GM13977 (cell line): ENCODE results near the gene FCHSD1.

Experiments
- DNase-seq: peaks from one replicate; pipeline ENCODE4 v3.0.0; 2012; ENCODE audit warnings: low spot score
- CTCF ChIP-seq: IDR thresholded peaks from 2 replicates; pipeline ENCODE4 v1.5.1; 2012; ENCODE audit warnings: mild to moderate bottlenecking, control low read depth; ENCODE audit not compliant: insufficient read depth; ENCODE audit errors: extremely low read depth, missing control alignments
- in situ Hi-C: fragments of 300-500 bp; cut with MboI; formaldehyde crosslinking; loops from one replicate; pipeline ENCODE4 v1.12.0; 2022; ENCODE audit warnings: low sequenced_read_pairs, low pct_unique_long_range_greater_than_20kb, mixed read lengths, inconsistent platforms; ENCODE audit not compliant: unreplicated experiment

Gene FCHSD1

DNA sequence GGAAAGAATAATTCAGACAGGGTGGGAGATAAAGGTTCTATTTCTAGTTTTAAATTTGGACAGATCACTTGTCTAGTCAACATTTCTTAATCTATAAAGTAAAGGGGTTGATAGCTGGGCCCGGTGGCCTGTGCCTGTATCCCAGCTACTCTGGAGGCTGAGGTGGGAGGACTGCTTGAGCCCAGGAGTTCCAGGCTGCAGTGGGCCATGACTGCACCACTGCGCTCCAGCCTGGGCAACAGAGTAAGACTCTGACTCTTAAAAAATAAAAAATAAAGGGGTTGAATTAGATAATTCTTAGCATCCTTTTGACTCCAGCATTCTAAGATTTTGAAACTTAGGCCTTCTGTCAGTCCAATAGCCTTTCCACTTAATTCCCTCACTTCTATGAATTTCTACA is 43.2 kb downstream of the FCHSD1 start:
- DNase-seq = no peak
- in situ Hi-C loops = no loop called here
- TF ChIP-seq CTCF = no peak

DNA sequence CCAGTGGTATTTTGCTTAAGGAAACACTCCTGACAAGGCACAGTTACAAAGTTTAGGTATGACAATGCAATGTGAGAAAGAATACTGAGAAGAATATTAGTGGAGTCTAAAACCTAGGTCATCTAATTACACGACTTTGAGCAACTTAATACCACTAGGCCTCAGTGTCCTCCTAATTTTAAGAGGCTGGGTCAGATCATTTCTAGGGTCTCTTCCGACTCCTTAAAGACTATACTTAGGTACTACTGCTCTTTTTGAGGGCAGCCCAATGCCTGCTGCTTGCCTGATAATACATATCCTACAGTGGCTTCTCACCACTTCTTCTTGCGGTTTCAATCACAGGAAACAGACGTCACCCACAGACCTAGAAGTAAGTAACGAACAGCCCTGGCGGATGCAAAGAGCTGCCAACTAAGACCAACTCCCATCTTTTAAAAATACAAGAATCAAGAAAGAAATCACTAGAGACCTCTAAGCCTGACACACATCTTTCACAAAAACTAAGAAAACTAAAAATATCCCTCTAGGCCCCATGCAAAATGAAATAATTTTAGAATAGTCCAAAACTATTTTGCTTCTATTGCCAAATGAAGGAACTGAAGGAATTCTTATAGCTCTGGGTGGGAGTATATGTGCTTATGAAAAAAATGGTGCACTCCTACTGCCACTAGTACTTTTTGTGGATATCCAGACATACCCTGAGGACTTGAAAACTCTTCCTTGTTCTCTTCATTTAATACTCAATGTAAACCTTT is 45.5 kb downstream of the FCHSD1 start:
- peak; percentile 55 for DNase-seq
- in situ Hi-C loops = no loop called here
- TF ChIP-seq CTCF = no peak

GRCh38 chr5:141603923-141604717 is 47.1 kb downstream of the FCHSD1 start:
- no peak for DNase-seq

GRCh38 chr5:141602606-141603005 is 48.6 kb downstream of the FCHSD1 start:
- TF ChIP-seq CTCF = no peak
- in situ Hi-C loops = no loop called here

More at GRCh38 chr5:141603923-141604717, 47.1 kb downstream of the FCHSD1 start:
- in situ Hi-C loops = no loop called here
- no peak for TF ChIP-seq CTCF

DNA sequence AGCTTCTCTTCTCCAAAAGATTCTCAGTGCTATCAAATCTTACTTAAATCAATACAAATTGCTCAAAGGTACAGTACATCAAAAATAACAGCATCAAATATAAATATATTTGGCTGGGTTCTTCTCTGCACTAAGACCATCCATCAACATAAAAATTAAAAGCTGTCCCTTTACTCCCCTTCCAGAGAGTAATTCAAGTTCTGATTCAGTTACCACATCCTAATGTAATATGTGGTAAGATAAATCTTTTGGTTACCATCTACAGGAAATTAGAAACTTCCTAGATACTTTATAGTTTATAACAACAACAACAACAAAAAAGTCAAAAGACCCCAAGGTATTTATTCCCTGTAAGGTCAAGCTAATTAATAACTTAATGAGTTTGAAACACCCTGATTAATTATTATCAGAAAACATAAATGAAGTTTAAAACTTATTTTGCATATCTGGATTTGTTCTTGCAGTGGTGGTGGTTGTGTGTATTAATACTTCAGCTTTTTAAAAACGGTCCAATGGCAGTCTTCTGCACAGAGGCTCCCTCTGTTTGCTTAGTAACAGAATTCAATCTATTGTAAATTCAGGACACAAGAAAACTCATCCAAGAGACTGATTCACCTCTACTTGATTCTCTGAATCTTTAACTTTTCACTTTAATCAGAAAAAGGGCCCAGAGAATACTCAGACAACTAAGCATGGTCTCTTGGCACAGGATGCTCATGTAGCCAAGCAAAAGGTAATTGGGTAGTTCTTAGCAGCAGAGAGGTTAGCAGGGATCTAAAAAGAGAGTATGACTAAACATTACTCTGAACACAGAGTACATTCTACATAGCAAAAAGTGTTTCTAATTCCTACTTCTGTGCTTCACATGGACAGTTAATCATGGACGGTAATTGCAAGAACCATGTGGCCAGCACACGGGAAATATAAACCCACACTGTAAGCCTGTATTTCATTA is 52.5 kb downstream of the FCHSD1 start:
- TF ChIP-seq CTCF = no peak
- DNase-seq = no peak
- in situ Hi-C loops = no loop called here

More at GRCh38 chr5:141602606-141603005, 48.6 kb downstream of the FCHSD1 start:
- no peak for DNase-seq

DNA sequence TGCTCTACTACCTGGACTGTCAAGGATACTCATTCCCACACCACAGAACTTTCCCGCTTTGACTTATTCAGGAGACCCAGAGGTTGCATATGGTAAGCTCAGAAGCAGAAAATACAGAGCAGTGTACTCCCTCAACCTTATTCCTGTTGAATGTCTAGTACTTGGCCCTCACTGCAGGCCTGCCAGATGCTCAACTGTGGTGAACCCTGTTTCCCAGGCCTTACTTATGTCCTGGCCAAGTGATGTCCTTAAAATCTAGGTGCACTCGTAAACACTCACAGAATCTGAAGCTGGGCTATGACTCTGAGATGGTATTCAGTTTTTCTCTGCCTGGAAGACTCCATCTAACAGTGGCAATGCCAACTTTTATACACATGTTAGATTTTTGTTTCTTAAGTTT is 53.4 kb downstream of the FCHSD1 start:
- in situ Hi-C loops = no loop called here
- no peak for DNase-seq
- no peak for TF ChIP-seq CTCF
